Activated T-cell treated with anti-CD3 and anti-CD28 coated beads, Interleukin-2, amount 50 U/mL, for 72 hours (primary cell): ENCODE results near the gene DNAH10. TPM values are rescaled to one million over a fixed set of nuclear protein-coding genes. Genes with fewer than 3 reads are reported as not detected.

Experiments
- ATAC-seq, 2 donors: fragments of 150-1000 bp; cut with Tn5 transposase; replicated peaks in 1 of 2; 2 replicates each; pipeline ENCODE4 v1.10.0; 2021; ENCODE audit warnings: moderate library complexity in 2 of 2, mild to moderate bottlenecking in 1 of 2
- DNase-seq, 2 donors: peaks; one replicate each; pipeline ENCODE4 v3.0.0; 2021 to 2022; ENCODE audit warnings: mixed read lengths in 1 of 2
- H3K27ac Mint-ChIP-seq: one replicate; pipeline ENCODE4 v1.8.0; 2022; ENCODE audit warnings: mild to moderate bottlenecking, moderate library complexity, mixed read lengths
- H3K27me3 Mint-ChIP-seq: one replicate; pipeline ENCODE4 v1.8.0; 2022; ENCODE audit warnings: low read depth, mixed read lengths
- H3K36me3 Mint-ChIP-seq, 2 donors: one replicate each; pipeline ENCODE4 v1.8.0; 2022; ENCODE audit warnings: mixed read lengths in 2 of 2, mild to moderate bottlenecking in 1 of 2; ENCODE audit not compliant: insufficient read depth in 2 of 2
- H3K4me1 Mint-ChIP-seq: one replicate; pipeline ENCODE4 v1.8.0; 2022; ENCODE audit warnings: low read depth, mixed read lengths
- H3K4me3 Mint-ChIP-seq, 2 donors: one replicate each; pipeline ENCODE4 v1.8.0; 2022; ENCODE audit warnings: mild to moderate bottlenecking in 2 of 2, mixed read lengths in 2 of 2, moderate library complexity in 2 of 2
- H3K9me3 Mint-ChIP-seq, 2 donors: one replicate each; pipeline ENCODE4 v1.8.0; 2022; ENCODE audit warnings: mixed read lengths in 2 of 2
- total RNA-seq, 2 donors: library from RNA; stranded (reverse); gene quantifications; one replicate each; pipeline ENCODE4 v1.2.3, GENCODE V29; 2022

DNAH10 gene
- total RNA-seq, 2 donors from 2014 or later: 0.44 to 0.46 TPM

- Mint-ChIP-seq H3K27me3 (peaks cover 14% of the 10 kb centered on the region), H3K9me3 (no peaks in the 10 kb centered on the region), H3K27ac (no peak overlapping the region), H3K4me1 (peaks cover 14% of the 10 kb centered on the region), H3K4me3 (peak overlapping the region in 1 of 2 donors; percentile 28), H3K36me3 (no peaks in the 10 kb centered on the region)
- DNase-seq (peak; percentile 65 to 81), ATAC-seq (peak; percentile 100)
Measured at GRCh38 chr12:123916729-123917128, 154.6 kb downstream of the DNAH10 start.

- no peak for ATAC-seq
- H3K27me3 Mint-ChIP-seq: peaks cover 14% of the 10 kb centered on the region
- no peaks in the 10 kb centered on the region for H3K36me3 Mint-ChIP-seq
- DNase-seq: no peak
- H3K4me3 Mint-ChIP-seq: no peak overlapping the region
- no peaks in the 10 kb centered on the region for H3K9me3 Mint-ChIP-seq
- H3K4me1 Mint-ChIP-seq: peaks cover 14% of the 10 kb centered on the region
- H3K27ac Mint-ChIP-seq: no peak overlapping the region
Measured at GRCh38 chr12:123917337-123917850, 155.3 kb downstream of the DNAH10 start.

- ATAC-seq: no peak
Measured at GRCh38 chr12:123919980-123920360, 157.9 kb downstream of the DNAH10 start.

GRCh38 chr12:123923038-123923437 is 160.9 kb downstream of the DNAH10 start:
- ATAC-seq (no peak), DNase-seq (no peak)
- no peak overlapping the region for H3K27ac Mint-ChIP-seq
- no peaks in the 10 kb centered on the region for H3K9me3 Mint-ChIP-seq
- H3K4me3 Mint-ChIP-seq: no peak overlapping the region
- no peaks in the 10 kb centered on the region for H3K4me1 Mint-ChIP-seq
- H3K36me3 Mint-ChIP-seq: no peaks in the 10 kb centered on the region
- H3K27me3 Mint-ChIP-seq: no peaks in the 10 kb centered on the region

More at GRCh38 chr12:123919980-123920360, 157.9 kb downstream of the DNAH10 start:
- H3K36me3 Mint-ChIP-seq: no peaks in the 10 kb centered on the region
- no peak overlapping the region for H3K4me3 Mint-ChIP-seq
- H3K27ac Mint-ChIP-seq: no peak overlapping the region
- peaks cover 14% of the 10 kb centered on the region for H3K4me1 Mint-ChIP-seq
- H3K9me3 Mint-ChIP-seq: no peaks in the 10 kb centered on the region
- H3K27me3 Mint-ChIP-seq: peaks cover 14% of the 10 kb centered on the region
- DNase-seq: no peak

- H3K4me1 Mint-ChIP-seq: no peaks in the 10 kb centered on the region
- ATAC-seq: no peak
Measured at GRCh38 chr12:123923927-123924326, 161.8 kb downstream of the DNAH10 start.

GRCh38 chr12:123924539-123924938 is 162.4 kb downstream of the DNAH10 start:
- H3K9me3 Mint-ChIP-seq: no peaks in the 10 kb centered on the region
- ATAC-seq (no peak), DNase-seq (no peak)
- H3K36me3 Mint-ChIP-seq: no peaks in the 10 kb centered on the region
- no peak overlapping the region for H3K27ac Mint-ChIP-seq
- no peaks in the 10 kb centered on the region for H3K4me1 Mint-ChIP-seq
- H3K27me3 Mint-ChIP-seq: no peaks in the 10 kb centered on the region
- H3K4me3 Mint-ChIP-seq: no peak overlapping the region

More at GRCh38 chr12:123923927-123924326, 161.8 kb downstream of the DNAH10 start:
- H3K27me3 Mint-ChIP-seq: no peaks in the 10 kb centered on the region
- no peaks in the 10 kb centered on the region for H3K9me3 Mint-ChIP-seq
- no peak overlapping the region for H3K4me3 Mint-ChIP-seq
- H3K27ac Mint-ChIP-seq: no peak overlapping the region
- DNase-seq: no peak
- no peaks in the 10 kb centered on the region for H3K36me3 Mint-ChIP-seq

- Mint-ChIP-seq H3K4me3 (no peak overlapping the region), H3K9me3 (no peaks in the 10 kb centered on the region), H3K27ac (no peak overlapping the region), H3K36me3 (no peaks in the 10 kb centered on the region), H3K27me3 (peaks cover 21% of the 10 kb centered on the region), H3K4me1 (peaks cover 20% of the 10 kb centered on the region)
- ATAC-seq (no peak), DNase-seq (no peak)
Measured at GRCh38 chr12:123928274-123928865, 166.3 kb downstream of the DNAH10 start.

GRCh38 chr12:123928897-123929296 is 166.8 kb downstream of the DNAH10 start:
- Mint-ChIP-seq H3K27ac (no peak overlapping the region), H3K27me3 (peaks cover 24% of the 10 kb centered on the region), H3K9me3 (no peaks in the 10 kb centered on the region), H3K36me3 (no peaks in the 10 kb centered on the region), H3K4me3 (no peak overlapping the region), H3K4me1 (peaks cover 23% of the 10 kb centered on the region)
- ATAC-seq: no peak
- DNase-seq: no peak

- ATAC-seq: no peak
- peaks cover 28% of the 10 kb centered on the region for H3K4me1 Mint-ChIP-seq
Measured at GRCh38 chr12:123929946-123930583, 168.0 kb downstream of the DNAH10 start.

GRCh38 chr12:123931686-123932321 is 169.7 kb downstream of the DNAH10 start:
- Mint-ChIP-seq H3K27ac (peak overlapping the region; percentile 20), H3K4me1 (peaks cover 34% of the 10 kb centered on the region), H3K27me3 (peaks cover 24% of the 10 kb centered on the region), H3K9me3 (no peaks in the 10 kb centered on the region), H3K36me3 (peaks cover 0 to 2% of the 10 kb centered on the region in 2 donors), H3K4me3 (peak overlapping the region; percentile 52 to 55)
- DNase-seq: peak; percentile 28 to 30
- peak; percentile 70 to 71 for ATAC-seq

More at GRCh38 chr12:123929946-123930583, 168.0 kb downstream of the DNAH10 start:
- Mint-ChIP-seq H3K4me3 (no peak overlapping the region), H3K27me3 (peaks cover 24% of the 10 kb centered on the region), H3K9me3 (no peaks in the 10 kb centered on the region), H3K27ac (no peak overlapping the region), H3K36me3 (no peaks in the 10 kb centered on the region)
- no peak for DNase-seq

- Mint-ChIP-seq H3K27me3 (peaks cover 24% of the 10 kb centered on the region), H3K36me3 (peaks cover 0 to 4% of the 10 kb centered on the region in 2 donors), H3K9me3 (no peaks in the 10 kb centered on the region), H3K4me1 (peaks cover 44% of the 10 kb centered on the region), H3K27ac (no peak overlapping the region), H3K4me3 (no peak overlapping the region)
- no peak for ATAC-seq
- DNase-seq: no peak
Measured at GRCh38 chr12:123933214-123933613, 171.1 kb downstream of the DNAH10 start.

- Mint-ChIP-seq H3K9me3 (no peaks in the 10 kb centered on the region), H3K4me1 (peaks cover 53% of the 10 kb centered on the region), H3K27ac (no peak overlapping the region), H3K27me3 (peaks cover 24% of the 10 kb centered on the region), H3K4me3 (no peak overlapping the region), H3K36me3 (peaks cover 0 to 4% of the 10 kb centered on the region in 2 donors)
- ATAC-seq (no peak), DNase-seq (no peak)
Measured at GRCh38 chr12:123934016-123934620, 172.0 kb downstream of the DNAH10 start.

GRCh38 chr12:123934829-123935228 is 172.7 kb downstream of the DNAH10 start:
- Mint-ChIP-seq H3K27ac (no peak overlapping the region), H3K4me1 (peaks cover 55% of the 10 kb centered on the region), H3K36me3 (peaks cover 0 to 4% of the 10 kb centered on the region in 2 donors), H3K27me3 (peaks cover 24% of the 10 kb centered on the region), H3K4me3 (no peak overlapping the region), H3K9me3 (no peaks in the 10 kb centered on the region)
- no peak for ATAC-seq
- DNase-seq: no peak
